GM12874 (cell line): Measurements from ENCODE around the gene CEP97.

ENCODE experiments used
- CTCF ChIP-seq: IDR thresholded peaks from 2 replicates; pipeline ENCODE4 v1.5.1; 2011; ENCODE audit warnings: low read depth, mild to moderate bottlenecking, control low read depth, low read length, moderate library complexity; ENCODE audit not compliant: insufficient read depth

Gene CEP97

DNA sequence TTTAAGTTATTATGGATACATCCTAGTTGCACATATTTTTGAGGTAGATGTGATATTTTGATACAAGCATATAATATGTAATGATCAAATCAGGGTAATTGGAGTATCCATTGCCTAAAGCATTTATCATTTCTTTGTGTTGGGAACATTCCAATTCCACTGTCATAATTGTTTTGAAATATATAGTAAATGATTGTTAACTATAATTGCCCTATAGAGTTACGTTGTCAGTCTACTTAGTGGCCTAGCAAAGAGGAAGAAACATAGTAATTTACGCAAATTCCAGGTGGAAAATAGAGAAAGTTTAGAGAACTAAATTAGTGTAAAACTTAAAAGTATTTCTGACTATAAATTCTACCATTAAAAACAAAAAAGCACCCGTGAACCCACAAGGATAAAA, 79.5 kb downstream of the CEP97 start:
- no peak for TF ChIP-seq CTCF

DNA sequence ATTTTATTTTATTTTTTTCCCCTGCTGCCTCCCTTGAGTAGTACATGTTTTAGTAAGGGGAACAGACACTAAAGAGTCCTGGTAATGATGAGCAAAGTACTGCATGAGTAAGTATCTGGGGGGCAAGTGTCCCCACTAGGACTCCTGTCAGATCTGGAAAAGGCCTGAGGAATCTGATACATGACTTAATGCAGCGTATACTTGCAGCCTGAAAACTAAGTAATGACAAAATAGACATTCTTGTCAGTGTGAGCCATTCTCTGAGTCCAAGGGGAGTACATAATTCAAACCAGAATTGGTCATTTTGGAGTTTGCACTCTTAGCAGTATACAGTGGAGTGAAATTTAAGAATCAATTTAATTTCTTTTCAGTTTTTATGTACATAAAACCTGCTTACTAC, 82.1 kb downstream of the CEP97 start:
- no peak for TF ChIP-seq CTCF

GRCh38 chr3:101807888-101808287, 83.5 kb downstream of the CEP97 start:
- no peak for TF ChIP-seq CTCF

DNA sequence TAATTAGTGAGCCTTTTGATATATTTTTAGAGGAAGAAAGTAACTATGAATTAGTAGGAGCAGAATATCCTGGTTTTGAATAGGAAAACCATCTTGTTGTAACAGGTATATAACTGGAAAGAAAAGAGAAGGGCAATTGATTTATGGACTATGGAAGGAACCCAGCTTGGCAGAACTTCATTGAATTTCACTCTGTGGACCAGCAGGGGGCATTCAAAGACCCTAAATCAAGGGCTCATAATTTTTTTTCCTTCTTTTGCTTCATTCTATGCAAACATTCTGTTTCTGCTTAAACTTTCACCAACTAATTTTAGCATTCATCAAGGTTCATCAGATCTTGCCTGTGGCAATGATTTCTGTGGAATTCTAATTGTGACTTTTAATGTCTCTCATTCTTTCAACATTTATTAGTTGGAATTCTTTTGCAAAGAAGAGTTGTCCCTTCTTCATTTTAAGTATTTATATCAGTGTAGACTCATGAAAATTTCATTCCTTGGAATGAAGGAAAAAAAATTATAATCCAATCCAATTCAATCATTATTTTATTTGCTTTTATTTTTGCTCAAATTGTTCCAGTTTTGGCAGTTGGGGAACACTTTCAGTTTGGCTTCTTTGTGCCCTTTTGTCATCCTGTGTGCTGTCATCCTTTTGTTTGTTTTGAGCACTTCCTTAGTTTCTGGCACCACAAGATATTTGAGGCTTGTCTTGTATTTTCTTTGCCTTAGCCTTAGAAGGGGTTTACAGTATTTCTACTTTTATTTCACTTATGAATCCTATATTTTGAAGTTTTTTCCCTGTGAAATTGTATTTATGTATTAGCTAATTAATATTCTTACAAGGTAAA, 85.0 kb downstream of the CEP97 start:
- TF ChIP-seq CTCF: peak; percentile 58

DNA sequence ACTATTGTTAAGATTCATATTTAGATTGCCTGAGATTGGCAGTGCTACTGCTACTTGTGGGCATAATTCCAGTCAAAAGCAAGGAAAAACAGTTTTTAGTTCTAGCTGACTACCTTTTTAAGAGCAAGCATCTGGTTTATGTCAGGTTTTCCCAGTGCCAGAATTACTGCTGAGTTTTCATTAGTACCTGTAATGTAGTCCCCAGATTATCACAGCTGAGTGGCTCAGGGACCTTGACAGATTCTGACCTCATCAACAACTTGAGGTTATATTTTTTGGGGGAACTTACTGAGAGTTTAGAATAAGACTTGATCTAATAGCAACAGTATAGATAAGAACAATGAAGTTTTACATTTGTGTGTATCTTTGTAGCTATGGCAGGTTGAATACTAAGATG, 85.6 kb downstream of the CEP97 start:
- no peak for TF ChIP-seq CTCF

- TF ChIP-seq CTCF: no peak
These were observed 87.5 kb downstream of the CEP97 start for GRCh38 chr3:101811875-101812274.

DNA sequence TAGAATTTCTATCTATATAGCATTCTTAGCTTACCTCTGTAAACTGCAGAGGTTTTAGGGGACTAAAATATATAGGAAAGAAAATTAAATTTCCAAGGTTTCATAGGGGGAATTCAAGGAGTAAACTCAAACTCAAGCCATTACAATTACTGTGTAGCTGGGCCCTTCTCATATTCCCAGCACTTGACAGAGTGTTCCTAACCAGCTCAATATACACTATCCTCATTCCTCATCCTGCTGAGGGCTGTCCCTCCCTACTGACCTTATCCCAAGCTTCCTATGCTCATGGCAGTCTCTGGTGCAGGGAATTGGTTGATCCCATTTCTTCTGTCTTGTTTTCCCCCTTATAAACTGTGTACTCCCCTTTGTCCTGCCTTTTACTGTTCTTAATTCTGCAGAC, 88.5 kb downstream of the CEP97 start:
- TF ChIP-seq CTCF: no peak
